GM20431 (cell line): ENCODE measurements around the gene IGSF1.

Experiments used
- in situ Hi-C: fragments of 300-500 bp; cut with MseI, MboI; formaldehyde crosslinking; loops from one replicate; pipeline ENCODE4 v1.15.0; 2020; ENCODE audit warnings: low sequenced_read_pairs; ENCODE audit not compliant: unreplicated experiment

Gene IGSF1, protein sequence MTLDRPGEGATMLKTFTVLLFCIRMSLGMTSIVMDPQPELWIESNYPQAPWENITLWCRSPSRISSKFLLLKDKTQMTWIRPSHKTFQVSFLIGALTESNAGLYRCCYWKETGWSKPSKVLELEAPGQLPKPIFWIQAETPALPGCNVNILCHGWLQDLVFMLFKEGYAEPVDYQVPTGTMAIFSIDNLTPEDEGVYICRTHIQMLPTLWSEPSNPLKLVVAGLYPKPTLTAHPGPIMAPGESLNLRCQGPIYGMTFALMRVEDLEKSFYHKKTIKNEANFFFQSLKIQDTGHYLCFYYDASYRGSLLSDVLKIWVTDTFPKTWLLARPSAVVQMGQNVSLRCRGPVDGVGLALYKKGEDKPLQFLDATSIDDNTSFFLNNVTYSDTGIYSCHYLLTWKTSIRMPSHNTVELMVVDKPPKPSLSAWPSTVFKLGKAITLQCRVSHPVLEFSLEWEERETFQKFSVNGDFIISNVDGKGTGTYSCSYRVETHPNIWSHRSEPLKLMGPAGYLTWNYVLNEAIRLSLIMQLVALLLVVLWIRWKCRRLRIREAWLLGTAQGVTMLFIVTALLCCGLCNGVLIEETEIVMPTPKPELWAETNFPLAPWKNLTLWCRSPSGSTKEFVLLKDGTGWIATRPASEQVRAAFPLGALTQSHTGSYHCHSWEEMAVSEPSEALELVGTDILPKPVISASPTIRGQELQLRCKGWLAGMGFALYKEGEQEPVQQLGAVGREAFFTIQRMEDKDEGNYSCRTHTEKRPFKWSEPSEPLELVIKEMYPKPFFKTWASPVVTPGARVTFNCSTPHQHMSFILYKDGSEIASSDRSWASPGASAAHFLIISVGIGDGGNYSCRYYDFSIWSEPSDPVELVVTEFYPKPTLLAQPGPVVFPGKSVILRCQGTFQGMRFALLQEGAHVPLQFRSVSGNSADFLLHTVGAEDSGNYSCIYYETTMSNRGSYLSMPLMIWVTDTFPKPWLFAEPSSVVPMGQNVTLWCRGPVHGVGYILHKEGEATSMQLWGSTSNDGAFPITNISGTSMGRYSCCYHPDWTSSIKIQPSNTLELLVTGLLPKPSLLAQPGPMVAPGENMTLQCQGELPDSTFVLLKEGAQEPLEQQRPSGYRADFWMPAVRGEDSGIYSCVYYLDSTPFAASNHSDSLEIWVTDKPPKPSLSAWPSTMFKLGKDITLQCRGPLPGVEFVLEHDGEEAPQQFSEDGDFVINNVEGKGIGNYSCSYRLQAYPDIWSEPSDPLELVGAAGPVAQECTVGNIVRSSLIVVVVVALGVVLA (N-terminal part only)

DNA sequence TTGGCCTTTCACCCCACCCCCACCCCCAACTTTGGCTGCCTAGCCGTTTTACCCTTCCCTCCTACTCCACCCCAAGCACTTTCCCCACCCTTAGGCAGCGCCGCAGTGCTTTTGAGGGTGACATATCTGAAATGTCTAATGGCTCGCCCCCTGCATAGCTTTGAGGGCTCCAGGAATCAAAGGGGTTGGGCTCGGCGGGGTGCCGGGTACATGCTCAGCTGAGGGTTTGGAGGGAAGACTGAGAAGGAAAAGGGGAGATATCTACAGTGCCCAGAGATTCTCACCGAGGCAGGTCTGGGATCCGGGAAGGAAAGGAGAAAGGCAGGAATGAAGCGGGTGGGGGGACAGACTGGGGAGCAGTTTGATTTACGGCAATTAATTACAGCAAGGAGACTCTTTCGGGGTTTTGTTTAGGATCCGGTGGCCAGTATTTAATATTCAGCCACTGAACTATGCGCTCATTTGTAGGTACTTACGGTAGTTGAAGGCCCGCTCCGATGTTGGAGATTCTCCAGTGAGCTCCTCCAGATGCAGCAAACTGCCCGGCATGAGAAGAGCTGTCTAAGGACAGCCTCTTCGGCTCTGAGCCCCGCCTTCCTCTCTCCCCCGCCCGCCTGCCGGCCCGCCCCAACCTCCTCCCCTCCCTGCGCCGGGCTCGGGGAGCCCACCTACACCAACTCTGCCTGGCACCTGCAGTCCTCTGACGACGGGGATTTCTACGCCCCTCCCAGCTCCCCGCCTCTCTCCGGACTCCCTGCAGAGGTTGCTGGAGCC, at the start of gene IGSF1:
TSS of gene IGSF1 (minus strand) at position 569 of the 774 bp plus-strand sequence. CDS start 2,632 bp downstream, outside the sequence.
- in situ Hi-C loops, result no loop called here

DNA sequence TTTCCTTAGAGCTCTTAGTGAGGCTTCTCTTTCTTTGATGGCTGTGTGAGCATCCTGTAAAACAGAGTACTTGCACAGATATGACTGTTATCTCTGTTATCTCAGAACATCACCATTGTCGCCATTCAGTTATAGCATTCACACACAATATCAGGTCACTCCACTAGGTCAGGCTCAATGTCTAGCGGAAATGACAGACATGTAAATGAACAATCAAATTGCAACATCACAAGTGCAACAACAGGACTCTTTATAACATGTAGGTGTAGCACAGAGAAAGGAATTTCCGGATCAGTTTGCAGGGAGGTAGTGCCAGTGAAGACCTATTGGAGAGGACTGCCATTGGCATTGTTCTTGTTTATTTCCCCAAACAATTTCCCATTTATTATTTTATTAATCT, 43.2 kb upstream of the IGSF1 start:
- in situ Hi-C loops, result no loop called here

DNA sequence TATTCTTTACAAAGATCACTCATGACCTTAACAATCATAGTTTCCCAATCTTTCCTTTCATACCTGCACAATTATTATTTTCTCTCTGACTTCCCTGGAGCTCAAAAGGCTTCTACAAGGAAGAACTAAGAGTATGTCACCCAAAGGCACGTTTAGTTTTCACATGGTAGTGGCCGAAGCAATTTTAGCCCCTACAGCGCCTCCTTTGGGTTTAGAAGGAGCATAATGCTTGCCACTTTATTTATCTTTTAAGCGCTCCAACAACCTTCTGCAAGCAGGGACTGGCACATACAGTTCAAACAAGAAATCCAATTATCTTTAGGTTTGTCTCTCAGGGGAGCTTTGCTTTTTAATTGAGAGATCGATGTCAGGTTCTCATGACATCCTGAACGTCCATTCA, 42.0 kb upstream of the IGSF1 start:
- in situ Hi-C loops, result no loop called here

DNA sequence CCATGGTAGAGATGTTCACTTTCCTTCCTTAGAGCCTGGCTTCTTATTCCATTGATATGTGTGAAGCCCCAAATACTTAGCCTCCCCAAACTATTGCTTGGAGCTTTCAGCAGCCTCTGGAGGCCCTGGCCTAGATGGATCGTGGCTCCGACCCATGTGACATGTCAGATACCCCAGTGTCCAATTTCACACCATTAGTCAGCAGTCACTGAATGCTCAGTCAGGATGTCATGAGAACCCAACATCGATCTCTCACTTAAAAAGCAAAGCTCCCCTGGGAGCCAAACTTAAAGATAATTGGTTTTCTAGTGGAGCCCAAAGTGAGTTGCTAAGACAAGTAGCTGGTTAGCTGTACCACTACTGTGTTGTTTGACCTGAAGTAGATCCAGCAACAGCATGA, 41.6 kb upstream of the IGSF1 start:
- in situ Hi-C loops, result no loop called here

DNA sequence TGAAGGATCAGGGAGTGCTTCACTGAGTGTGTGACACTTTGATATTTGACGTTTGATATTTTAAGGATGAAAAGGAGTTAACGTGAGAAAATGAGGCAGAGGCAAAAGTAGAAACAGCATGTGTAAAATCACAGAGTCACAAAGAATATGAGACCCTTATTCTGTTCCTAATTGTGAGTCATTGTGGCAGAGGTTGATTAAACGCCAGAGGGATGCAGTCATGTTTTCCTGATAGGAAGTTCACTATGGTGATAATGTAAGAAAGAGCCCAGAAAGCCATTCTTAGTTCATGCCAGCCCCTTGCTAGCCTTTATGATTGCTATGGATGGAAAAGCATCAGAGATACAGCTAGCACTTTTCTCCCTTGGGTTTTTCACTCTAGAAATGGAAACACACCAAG, 33.5 kb upstream of the IGSF1 start:
- in situ Hi-C loops, result no loop called here

DNA sequence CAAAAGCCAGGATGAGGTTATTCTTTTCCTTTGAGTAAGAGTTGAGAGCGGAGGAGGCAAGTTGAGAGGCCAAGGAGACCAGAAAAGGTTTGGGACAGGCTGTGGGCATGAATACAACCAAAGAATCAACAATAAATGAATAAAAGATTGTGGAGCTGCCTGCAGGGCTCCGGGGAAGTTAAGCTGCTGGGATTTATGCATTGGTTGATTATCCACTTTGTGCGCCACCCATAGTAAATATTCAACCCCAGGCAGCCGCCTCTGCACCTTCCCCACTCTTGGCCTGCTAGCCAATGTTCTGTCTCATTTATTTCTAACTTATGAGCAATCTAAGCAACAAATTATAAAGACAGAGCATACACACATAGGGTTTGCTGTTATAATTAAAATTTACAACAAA, 28.2 kb upstream of the IGSF1 start:
- in situ Hi-C loops, result no loop called here

DNA sequence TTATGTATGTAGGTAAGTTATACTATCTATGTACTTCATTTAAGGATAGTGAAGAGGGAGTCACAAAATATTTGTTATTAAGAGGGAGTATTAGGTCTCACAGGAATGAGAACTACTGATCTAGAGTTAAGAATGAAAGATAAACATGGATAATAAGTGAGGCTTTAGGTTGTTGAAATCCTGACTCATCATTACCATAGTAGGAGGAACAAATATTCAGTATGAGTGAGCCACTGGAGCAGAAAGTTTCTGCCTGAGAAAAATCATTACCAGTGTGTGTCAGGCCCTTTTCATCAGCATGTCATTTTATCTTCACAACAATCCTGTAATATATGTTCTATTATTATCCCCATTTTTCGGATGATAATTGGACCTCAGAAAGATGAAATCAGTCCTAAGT, 27.2 kb upstream of the IGSF1 start:
- in situ Hi-C loops, result no loop called here

DNA sequence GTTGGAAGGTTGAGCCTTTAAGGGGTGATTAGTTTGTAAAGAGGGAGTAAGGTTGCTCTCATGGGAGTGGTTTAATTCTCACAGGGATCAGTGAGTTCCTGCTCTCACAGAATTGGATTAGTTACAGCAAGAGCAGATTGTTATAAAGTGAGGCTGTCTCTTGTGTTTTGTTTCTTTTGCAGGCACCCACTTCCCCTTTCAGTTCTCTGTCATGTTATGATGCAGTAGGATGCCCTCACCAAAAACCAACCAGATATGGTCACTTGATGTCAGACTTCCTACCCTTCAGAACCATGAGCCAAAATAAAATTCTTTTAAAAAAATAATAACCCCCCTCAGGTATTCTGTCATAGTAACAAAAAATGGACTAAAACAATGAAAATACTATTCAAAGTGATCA, 19.9 kb upstream of the IGSF1 start:
- in situ Hi-C loops, result no loop called here

DNA sequence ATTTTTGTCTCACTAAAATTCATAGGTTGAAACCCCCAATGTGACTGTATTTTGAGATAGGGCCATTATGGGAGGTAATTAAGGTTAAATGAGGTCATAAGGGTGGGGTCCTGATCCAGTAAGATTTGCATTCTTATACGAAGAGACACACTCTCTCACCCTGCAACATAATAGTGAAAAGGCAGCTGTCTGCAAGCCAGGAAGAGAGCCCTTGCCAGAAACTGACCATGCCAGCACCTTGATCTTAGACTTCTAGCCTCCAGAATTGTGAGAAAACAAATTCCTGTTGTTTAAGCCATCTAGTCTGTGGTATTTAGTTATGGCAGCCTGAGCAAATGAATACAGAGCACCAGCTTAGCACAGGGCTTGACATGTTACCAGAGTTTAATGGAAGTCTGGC, 17.5 kb upstream of the IGSF1 start:
- in situ Hi-C loops, result no loop called here

DNA sequence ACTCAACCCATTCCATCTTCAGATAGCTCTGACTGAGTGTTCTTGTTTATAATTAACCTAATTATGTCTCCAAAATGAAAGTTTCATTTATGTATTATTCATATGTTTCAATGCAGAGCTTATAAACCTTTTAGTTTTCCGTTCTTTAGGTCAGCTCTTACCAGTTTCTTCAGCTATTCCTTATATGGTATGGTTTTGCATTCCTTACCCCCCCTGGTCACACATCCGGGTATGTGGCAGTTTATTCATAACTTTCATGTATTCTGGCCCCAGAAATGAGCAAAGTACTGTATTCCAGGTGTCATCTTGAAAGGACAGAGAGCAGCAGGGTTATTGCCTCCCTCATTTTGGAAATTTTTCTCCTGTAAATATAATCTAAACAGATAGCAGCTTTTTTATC, 16.8 kb upstream of the IGSF1 start:
- in situ Hi-C loops, result no loop called here

DNA sequence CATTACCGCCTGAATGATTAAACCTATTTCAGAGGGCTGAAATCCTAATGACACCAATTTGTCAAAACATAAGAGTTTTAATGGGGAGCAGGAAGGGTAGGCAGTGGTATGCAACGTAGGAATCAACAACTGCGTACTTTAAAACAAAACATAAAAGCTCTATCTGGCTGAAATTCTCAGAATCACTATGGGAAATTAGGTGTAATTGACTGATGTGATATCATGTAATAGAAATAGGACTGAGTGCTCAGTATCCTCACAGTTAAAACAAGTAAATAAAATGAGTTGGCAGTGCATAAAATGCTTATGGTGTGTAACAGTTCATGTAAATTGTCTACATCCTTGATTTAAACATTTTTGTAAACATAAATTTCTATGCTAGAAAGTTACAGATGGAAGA, 13.6 kb upstream of the IGSF1 start:
- in situ Hi-C loops, result no loop called here

DNA sequence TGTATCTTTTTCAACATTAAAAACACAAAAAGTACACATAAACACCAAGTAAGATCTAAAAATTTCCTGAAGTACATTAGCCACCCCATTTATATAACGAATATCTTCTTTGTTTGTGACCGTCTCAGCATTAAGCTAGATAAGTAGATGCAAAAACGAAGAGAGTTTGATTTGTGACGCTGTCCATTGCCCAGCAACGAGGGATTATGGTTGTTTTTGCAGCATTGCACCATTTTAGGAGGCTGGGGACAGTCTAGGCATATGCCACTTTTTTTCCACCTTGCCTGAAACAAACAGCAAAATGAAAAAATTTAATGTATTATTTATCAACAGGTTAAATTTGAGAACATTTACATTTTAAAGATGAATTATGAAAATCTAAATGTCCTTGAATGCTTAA, 12.0 kb upstream of the IGSF1 start:
- in situ Hi-C loops, result no loop called here

DNA sequence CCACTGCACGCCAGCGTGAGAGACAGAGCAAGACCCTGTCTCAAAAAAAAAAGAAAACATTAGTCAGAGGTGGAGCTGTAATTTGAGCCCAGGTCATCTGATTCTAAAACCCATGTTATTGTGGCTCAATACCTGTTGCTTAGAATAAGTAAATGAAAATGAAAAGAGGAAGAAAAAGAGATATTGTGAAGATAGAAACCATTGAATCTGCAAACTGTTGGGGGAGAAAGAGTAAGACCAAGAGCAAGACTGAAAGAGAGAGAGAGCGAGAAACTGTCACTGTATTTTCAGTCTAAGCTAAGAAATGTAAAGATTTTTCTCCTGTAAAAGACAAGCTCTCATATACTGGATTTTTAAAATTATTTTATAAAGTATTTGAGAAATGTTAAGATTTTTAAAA, 9.7 kb upstream of the IGSF1 start:
- in situ Hi-C loops, result no loop called here

DNA sequence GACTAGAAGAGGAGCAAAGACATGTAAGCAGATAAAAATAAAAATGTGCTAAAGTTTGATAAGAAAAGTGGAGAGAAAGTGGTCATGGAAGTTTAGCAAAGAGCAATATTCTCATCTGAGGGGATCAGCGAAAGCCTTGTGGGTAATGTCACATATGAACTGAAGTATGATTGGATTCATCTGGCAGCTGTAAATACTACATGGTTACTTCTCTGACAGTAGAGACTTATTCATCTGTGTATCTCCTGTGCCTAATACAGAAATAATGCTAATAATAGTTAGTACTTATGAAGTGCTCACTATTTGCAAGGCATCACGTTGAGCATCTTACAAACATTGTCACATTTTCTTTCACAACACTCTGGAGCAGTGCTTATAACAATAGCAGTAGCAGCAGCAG, 8.9 kb upstream of the IGSF1 start:
- in situ Hi-C loops, result no loop called here

DNA sequence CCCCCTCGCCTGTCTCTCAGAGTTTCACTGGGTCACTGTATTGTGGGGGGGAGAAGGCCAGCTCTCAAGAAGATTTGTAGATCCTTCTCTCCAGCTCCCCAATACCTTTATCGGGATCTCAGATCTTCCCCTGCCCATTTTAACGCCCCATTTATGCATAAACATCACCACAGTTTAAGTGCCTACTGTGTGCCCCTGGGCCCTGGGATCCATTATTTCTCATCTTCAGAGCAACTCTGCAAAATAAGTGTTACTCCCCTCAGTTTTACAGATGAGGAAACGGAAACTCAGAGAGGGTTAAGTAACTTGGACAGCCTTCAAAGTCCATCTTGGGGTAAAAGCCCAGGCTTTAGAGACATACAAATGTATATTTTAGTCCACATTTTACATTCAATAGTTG, 421 bp upstream of the IGSF1 start:
- in situ Hi-C loops, result no loop called here

DNA sequence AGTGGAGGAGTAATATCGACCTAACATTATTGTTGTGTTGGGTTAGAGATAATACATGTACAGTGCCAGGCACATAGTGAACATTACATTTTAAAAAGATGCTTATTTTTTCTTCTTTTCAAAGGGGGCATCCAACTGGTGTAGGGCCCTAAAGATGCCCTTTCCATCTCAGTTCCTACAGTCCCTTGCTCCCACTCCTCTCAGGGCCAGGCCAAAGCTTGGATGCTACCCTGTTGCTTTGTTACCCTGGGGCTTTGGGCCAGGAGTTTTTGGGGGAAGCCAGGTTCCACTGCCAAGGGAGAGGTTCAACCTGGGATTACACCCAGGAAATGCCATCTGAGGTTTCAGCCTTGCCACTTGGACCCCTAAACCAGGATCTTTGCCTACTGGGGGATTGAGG, 918 bp downstream of the IGSF1 start:
- in situ Hi-C loops, result no loop called here

DNA sequence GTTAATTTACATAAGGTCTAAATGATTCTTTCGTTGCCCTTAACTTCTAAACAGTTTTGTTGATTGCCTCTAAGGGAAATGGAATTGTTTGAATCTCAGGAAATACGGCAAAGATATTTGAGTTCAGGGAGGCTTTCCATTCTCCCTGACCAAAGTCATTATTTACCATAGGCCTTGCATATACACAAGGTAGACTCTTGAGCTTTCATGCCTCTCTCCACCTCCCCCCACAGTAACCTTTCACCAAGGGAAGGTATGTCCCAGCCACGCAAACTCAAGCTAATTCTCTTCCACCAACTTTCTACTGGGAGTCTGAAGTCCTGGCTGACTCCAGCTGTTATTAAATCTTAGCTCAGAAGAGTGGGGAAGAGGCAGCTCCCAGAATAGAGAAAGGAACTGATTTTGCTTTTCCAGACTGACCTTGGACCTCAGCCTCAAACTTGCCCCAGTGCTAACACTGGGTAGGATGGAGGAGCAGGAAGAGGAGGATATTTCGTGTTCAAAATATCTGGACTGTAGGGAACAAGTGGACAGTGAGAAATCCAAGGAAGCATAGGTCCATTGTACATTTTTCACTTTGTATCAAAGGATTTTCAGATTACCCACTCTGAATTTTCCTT, 1.4 kb downstream of the IGSF1 start:
- in situ Hi-C loops, result no loop called here

DNA sequence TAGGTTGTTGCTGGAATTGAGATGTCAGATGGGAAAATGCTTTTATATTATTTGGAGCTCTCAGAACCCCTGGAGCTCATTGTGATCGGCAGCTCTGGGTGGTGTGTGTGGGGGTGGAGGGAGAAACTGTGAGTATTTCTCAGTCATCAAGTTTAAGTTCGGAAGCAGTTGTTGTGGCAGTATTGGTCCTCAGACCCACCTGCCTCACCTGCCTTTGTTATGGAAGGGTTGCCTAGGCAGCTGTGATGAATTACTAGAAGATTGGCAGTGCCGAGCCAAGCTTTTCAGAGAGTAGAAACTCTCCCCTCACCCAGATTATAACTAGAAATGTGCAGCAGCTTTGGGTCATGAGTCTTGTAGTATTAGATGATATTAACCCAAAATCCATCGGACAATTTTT, 9.5 kb downstream of the IGSF1 start:
- in situ Hi-C loops, result no loop called here

DNA sequence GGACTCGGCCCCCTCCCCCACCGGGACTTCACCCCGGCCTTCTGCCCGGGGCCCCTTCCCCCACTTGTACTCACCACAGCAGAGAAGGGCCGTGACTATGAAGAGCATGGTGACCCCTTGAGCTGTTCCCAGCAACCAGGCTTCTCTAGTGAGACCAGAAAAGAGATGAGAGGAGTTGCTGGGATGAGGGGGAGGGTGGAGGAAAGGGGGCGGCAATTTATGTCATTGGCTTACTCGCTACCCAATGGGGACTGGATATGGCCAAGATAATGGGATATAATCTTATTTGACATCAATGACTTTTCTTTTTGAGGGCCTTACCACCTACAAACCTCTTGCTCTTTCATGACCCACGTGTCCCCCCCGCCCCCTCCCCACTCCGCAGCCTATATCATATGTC, 9.9 kb downstream of the IGSF1 start:
- in situ Hi-C loops, result no loop called here
